CD14-positive monocyte (primary cell): ENCODE results near the gene HSPA4L. TPM values are rescaled to one million over a fixed set of nuclear protein-coding genes. Genes with fewer than 3 reads are reported as not detected.

Experiments
- DNase-seq, 3 donors: peaks; one replicate each; pipeline ENCODE4 v3.0.0-alpha.2; 2011 to 2022
- H2AFZ ChIP-seq: 2 replicates; pipeline ENCODE4 v1.6.0; 2012; ENCODE audit warnings: mild to moderate bottlenecking, low read depth, low read length, inconsistent platforms; ENCODE audit not compliant: insufficient read depth, poor library complexity, severe bottlenecking
- H3K27ac ChIP-seq, 2 donors: 1 replicate in 1 of 2; 2 replicates in 1 of 2; pipeline ENCODE4 v1.5.1; 2012 to 2013; ENCODE audit warnings: low read length in 2 of 2, control low read depth in 1 of 2, inconsistent platforms in 1 of 2, low read depth in 1 of 2, mild to moderate bottlenecking in 1 of 2
- H3K27me3 ChIP-seq, 2 donors: one replicate each; pipeline versions ENCODE4 v1.6.0 to v1.6.1; 2011 to 2013; ENCODE audit warnings: low read length in 2 of 2; ENCODE audit not compliant: control insufficient read depth in 2 of 2, insufficient read depth in 2 of 2
- H3K36me3 ChIP-seq, 2 donors: replicated peaks in 1 of 2; 1 replicate in 1 of 2; 2 replicates in 1 of 2; pipeline versions ENCODE4 v1.5.1 to v1.6.1; 2012 to 2013; ENCODE audit warnings: low read length in 2 of 2, control low read depth in 1 of 2, inconsistent platforms in 1 of 2, mild to moderate bottlenecking in 1 of 2; ENCODE audit not compliant: insufficient read depth in 2 of 2, control insufficient read depth in 1 of 2
- H3K4me1 ChIP-seq, 2 donors: 1 replicate in 1 of 2; 2 replicates in 1 of 2; pipeline versions ENCODE4 v1.5.1 to v1.6.1; 2012 to 2013; ENCODE audit warnings: low read length in 2 of 2, control low read depth in 1 of 2, inconsistent platforms in 1 of 2, mild to moderate bottlenecking in 1 of 2, moderate library complexity in 1 of 2; ENCODE audit not compliant: insufficient read depth in 2 of 2, control insufficient read depth in 1 of 2
- H3K4me2 ChIP-seq: replicated peaks from 2 replicates; pipeline ENCODE3; 2012; ENCODE audit warnings: low read length, moderate library complexity, mild to moderate bottlenecking; ENCODE audit not compliant: poor library complexity, severe bottlenecking; ENCODE audit errors: extremely low read depth
- H3K4me3 ChIP-seq, 3 experiments: fragments of 200-600 bp in 1 of 3; sonication (generic) in 1 of 3; replicated peaks in 1 of 3; 1 replicate in 2 of 3; 2 replicates in 1 of 3; pipeline ENCODE4 v1.5.1; 2011 to 2013; ENCODE audit warnings: low read length in 3 of 3, mild to moderate bottlenecking in 3 of 3, control low read depth in 2 of 3, low read depth in 2 of 3, inconsistent platforms in 1 of 3, moderate library complexity in 1 of 3
- H3K79me2 ChIP-seq: 2 replicates; pipeline ENCODE4 v1.6.0; 2012; ENCODE audit warnings: mild to moderate bottlenecking, control low read depth, inconsistent platforms, low read length, moderate library complexity; ENCODE audit not compliant: insufficient read depth
- H3K9ac ChIP-seq: 2 replicates; pipeline ENCODE4 v1.6.0; 2017; ENCODE audit warnings: low read length, mild to moderate bottlenecking; ENCODE audit not compliant: insufficient read depth, poor library complexity, severe bottlenecking
- H3K9me3 ChIP-seq, 2 donors: replicated peaks in 1 of 2; 1 replicate in 1 of 2; 2 replicates in 1 of 2; pipeline versions ENCODE4 v1.5.1 to v1.6.1; 2012 to 2013; ENCODE audit warnings: low read length in 2 of 2, control low read depth in 1 of 2; ENCODE audit not compliant: control insufficient read depth in 1 of 2, insufficient read depth in 1 of 2
- H4K20me1 ChIP-seq: 2 replicates; pipeline ENCODE4 v1.6.0; 2012; ENCODE audit warnings: mild to moderate bottlenecking, low read length, control low read depth, moderate library complexity; ENCODE audit not compliant: insufficient read depth
- H3K27ac Mint-ChIP-seq, 7 donors: one replicate each; pipeline ENCODE4 v1.8.0; 2020; ENCODE audit warnings: mild to moderate bottlenecking in 7 of 7, mixed read lengths in 7 of 7, moderate library complexity in 6 of 7, inconsistent platforms in 2 of 7
- H3K27me3 Mint-ChIP-seq, 3 donors: one replicate each; pipeline ENCODE4 v1.8.0; 2021 to 2022; ENCODE audit warnings: low read depth in 3 of 3, mild to moderate bottlenecking in 3 of 3, mixed read lengths in 3 of 3, moderate library complexity in 3 of 3, inconsistent platforms in 1 of 3
- H3K36me3 Mint-ChIP-seq, 2 donors: one replicate each; pipeline ENCODE4 v1.8.0; 2020; ENCODE audit warnings: mixed read lengths in 2 of 2, inconsistent platforms in 1 of 2, mild to moderate bottlenecking in 1 of 2
- H3K4me1 Mint-ChIP-seq: one replicate; pipeline ENCODE4 v1.8.0; 2020; ENCODE audit warnings: mild to moderate bottlenecking, mixed read lengths
- H3K4me3 Mint-ChIP-seq, 2 donors: one replicate each; pipeline ENCODE4 v1.8.0; 2020; ENCODE audit warnings: mild to moderate bottlenecking in 2 of 2, mixed read lengths in 2 of 2, moderate library complexity in 1 of 2
- H3K9me3 Mint-ChIP-seq, 7 donors: one replicate each; pipeline ENCODE4 v1.8.0; 2020 to 2022; ENCODE audit warnings: mixed read lengths in 7 of 7, mild to moderate bottlenecking in 6 of 7, moderate library complexity in 6 of 7, inconsistent platforms in 2 of 7
- WGBS: methylation state at CpG from one replicate; pipeline ENCODE4 v1.1.5; 2013; ENCODE audit warnings: missing lambda C conversion rate; ENCODE audit not compliant: insufficient coverage; 5-methylcytosine and 5-hydroxymethylcytosine counted together
- intact Hi-C, 2 donors: fragments of 100-400 bp; cut with micrococcal nuclease; formaldehyde crosslinking; loops; one replicate each; pipeline versions ENCODE4 v1.15.0 to v1.15.1; 2023
- polyA plus RNA-seq, 3 donors: library from polyadenylated mRNA; depleted of rRNA in 1 of 3; unstranded in 2 of 3; stranded (reverse) in 1 of 3; fragments of 300-500 nt in 2 of 3; fragments of >200 nt in 1 of 3; fragmentation: Illumina TruSeq in 2 of 3; gene quantifications; 1 replicate in 2 of 3; 2 replicates in 1 of 3; pipeline ENCODE4 v1.2.3, GENCODE V29; 2012 to 2021
- TF ChIP-seq, protein P1 (sequence below): fragments of 200-600 bp; IDR thresholded peaks from one replicate; pipeline ENCODE4 v1.8.0; 2022; ENCODE audit warnings: antibody characterized with exemption, mild to moderate bottlenecking

The HSPA4L gene
- polyA plus RNA-seq, 3 donors = 0.04 TPM; not detected in 2

GRCh38 chr4:127828121-127828520 is 46.0 kb downstream of the HSPA4L start:
- Histone ChIP-seq H4K20me1 (no peaks in the 10 kb centered on the region), H3K4me1 (no peaks in the 10 kb centered on the region), H3K9ac (no peak overlapping the region), H3K79me2 (no peaks in the 10 kb centered on the region), H3K36me3 (no peaks in the 10 kb centered on the region), H3K9me3 (no peaks in the 10 kb centered on the region), H2AFZ (no peak overlapping the region), H3K27me3 (no peaks in the 10 kb centered on the region), H3K27ac (no peak overlapping the region), H3K4me2 (no peak overlapping the region), H3K4me3 (no peak overlapping the region)
- intact Hi-C loops = no loop called here
- H3K4me3 Mint-ChIP-seq = no peak overlapping the region
- H3K36me3 Mint-ChIP-seq = no peaks in the 10 kb centered on the region
- TF ChIP-seq, protein P1, sequence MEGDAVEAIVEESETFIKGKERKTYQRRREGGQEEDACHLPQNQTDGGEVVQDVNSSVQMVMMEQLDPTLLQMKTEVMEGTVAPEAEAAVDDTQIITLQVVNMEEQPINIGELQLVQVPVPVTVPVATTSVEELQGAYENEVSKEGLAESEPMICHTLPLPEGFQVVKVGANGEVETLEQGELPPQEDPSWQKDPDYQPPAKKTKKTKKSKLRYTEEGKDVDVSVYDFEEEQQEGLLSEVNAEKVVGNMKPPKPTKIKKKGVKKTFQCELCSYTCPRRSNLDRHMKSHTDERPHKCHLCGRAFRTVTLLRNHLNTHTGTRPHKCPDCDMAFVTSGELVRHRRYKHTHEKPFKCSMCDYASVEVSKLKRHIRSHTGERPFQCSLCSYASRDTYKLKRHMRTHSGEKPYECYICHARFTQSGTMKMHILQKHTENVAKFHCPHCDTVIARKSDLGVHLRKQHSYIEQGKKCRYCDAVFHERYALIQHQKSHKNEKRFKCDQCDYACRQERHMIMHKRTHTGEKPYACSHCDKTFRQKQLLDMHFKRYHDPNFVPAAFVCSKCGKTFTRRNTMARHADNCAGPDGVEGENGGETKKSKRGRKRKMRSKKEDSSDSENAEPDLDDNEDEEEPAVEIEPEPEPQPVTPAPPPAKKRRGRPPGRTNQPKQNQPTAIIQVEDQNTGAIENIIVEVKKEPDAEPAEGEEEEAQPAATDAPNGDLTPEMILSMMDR = no peak
- no peaks in the 10 kb centered on the region for H3K27me3 Mint-ChIP-seq
- no CpG with 5 or more reads among the region's 2 CpGs for WGBS
- no peak overlapping the region for H3K27ac Mint-ChIP-seq
- peaks cover 0 to 5% (median 0%) of the 10 kb centered on the region in 7 donors for H3K9me3 Mint-ChIP-seq
- DNase-seq = no peak
- peaks cover 10% of the 10 kb centered on the region for H3K4me1 Mint-ChIP-seq

GRCh38 chr4:127829014-127829413 is 46.9 kb downstream of the HSPA4L start:
- Histone ChIP-seq H3K9me3 (no peaks in the 10 kb centered on the region), H3K4me2 (no peak overlapping the region), H3K9ac (no peak overlapping the region), H3K4me3 (no peak overlapping the region), H3K4me1 (no peaks in the 10 kb centered on the region), H2AFZ (no peak overlapping the region), H3K27ac (no peak overlapping the region), H3K36me3 (no peaks in the 10 kb centered on the region), H3K79me2 (no peaks in the 10 kb centered on the region), H4K20me1 (no peaks in the 10 kb centered on the region), H3K27me3 (no peaks in the 10 kb centered on the region)
- TF ChIP-seq, protein P1 = no peak
- H3K4me1 Mint-ChIP-seq = peaks cover 10% of the 10 kb centered on the region
- H3K36me3 Mint-ChIP-seq = no peaks in the 10 kb centered on the region
- H3K9me3 Mint-ChIP-seq = peaks cover 0 to 5% (median 0%) of the 10 kb centered on the region in 7 donors
- intact Hi-C loops = no loop called here
- H3K27ac Mint-ChIP-seq = no peak overlapping the region
- H3K4me3 Mint-ChIP-seq = no peak overlapping the region
- no peak for DNase-seq
- no peaks in the 10 kb centered on the region for H3K27me3 Mint-ChIP-seq
